Measurements from ENCODE around the gene FKBP15.

- no peak for TF ChIP-seq POLR2AphosphoS5 (IDR thresholded peaks at IDR 0.05)
- no peak for TF ChIP-seq CTCF (IDR thresholded peaks at IDR 0.05)
These were observed 10.6 kb upstream of the FKBP15 start for GRCh38 chr9:113231701-113232100.

All from stomach (tissue), 4 donors.